Prostate gland (tissue), 2 donors: ENCODE results near the gene TMEM147.

Source experiments
- CTCF ChIP-seq, 4 experiments: fragments of 200-600 bp in 2 of 4; fragments of 450-650 bp in 2 of 4; sonication (generic) in 2 of 4; IDR thresholded peaks; 1 replicate in 3 of 4; 2 replicates in 1 of 4; pipeline ENCODE4 v1.5.1; 2016 to 2019; ENCODE audit warnings: antibody characterized with exemption in 4 of 4, mild to moderate bottlenecking in 2 of 4, moderate library complexity in 2 of 4
- POLR2A ChIP-seq: fragments of 450-650 bp; IDR thresholded peaks from one replicate; pipeline ENCODE4 v1.6.1; 2016; ENCODE audit warnings: antibody characterized with exemption, mild to moderate bottlenecking
- POLR2AphosphoS5 ChIP-seq: sonication (generic); formaldehyde crosslinking; IDR thresholded peaks from one replicate; pipeline ENCODE4 v1.6.1; 2017; ENCODE audit warnings: antibody characterized with exemption

GRCh38 chr19:35497406-35497805 lies 48.0 kb upstream of the TMEM147 start:
- no peak for TF ChIP-seq CTCF (IDR thresholded peaks at IDR 0.05)
- TF ChIP-seq POLR2AphosphoS5: no peak
- TF ChIP-seq POLR2A: no peak
